Measurements from ENCODE around the gene KRT12.

- no peak for TF ChIP-seq CTCF (IDR thresholded peaks at IDR 0.05)
- no peak for TF ChIP-seq POLR2A (IDR thresholded peaks at IDR 0.05)
Observed at GRCh38 chr17:40862985-40863733, 3.9 kb downstream of the KRT12 start.

Measured in lower leg skin (tissue), 3 donors.